BLaER1 treated with 17β-estradiol and CSF1 and Interleukin-3, amounts not matched to agents 10 nM and 100 nM (cell line): ENCODE results near the gene CSPG4.
"Not testable (repeated sequence)": the region's sequence is repeated elsewhere in the genome, so short reads cannot be mapped to it uniquely, and the experiment has no call there.

Experiments used
- H3K27ac ChIP-seq, 11 experiments: shearing (Covaris generic); formaldehyde crosslinking; 2 replicates each; pipeline ENCODE4 v1.8.1; 2022
- H3K27me3 ChIP-seq, 11 experiments: shearing (Covaris generic); formaldehyde crosslinking; 2 replicates each; pipeline ENCODE4 v1.8.1; 2022
- H3K36me3 ChIP-seq, 11 experiments: shearing (Covaris generic); formaldehyde crosslinking; 2 replicates each; pipeline ENCODE4 v1.8.1; 2022
- H3K4me1 ChIP-seq, 10 experiments: shearing (Covaris generic); formaldehyde crosslinking; 2 replicates each; pipeline ENCODE4 v1.8.1; 2022
- H3K4me2 ChIP-seq, 11 experiments: shearing (Covaris generic); formaldehyde crosslinking; 2 replicates each; pipeline ENCODE4 v1.8.1; 2022
- H3K4me3 ChIP-seq, 10 experiments: shearing (Covaris generic); formaldehyde crosslinking; 2 replicates each; pipeline ENCODE4 v1.8.1; 2022
- H3K9ac ChIP-seq, 11 experiments: shearing (Covaris generic); formaldehyde crosslinking; 2 replicates each; pipeline ENCODE4 v1.8.1; 2022
- H3K9me3 ChIP-seq, 11 experiments: shearing (Covaris generic); formaldehyde crosslinking; replicated peaks in 1 of 11; 2 replicates each; pipeline ENCODE4 v1.8.1; 2022
- H4K20me1 ChIP-seq, 11 experiments: shearing (Covaris generic); formaldehyde crosslinking; 2 replicates each; pipeline ENCODE4 v1.8.1; 2022
- Cebpa-rat ChIP-seq, 11 experiments: shearing (Covaris generic); IDR thresholded peaks; 2 replicates each; pipeline ENCODE4 v1.8.1; 2022

Gene CSPG4

GRCh38 chr15:75688831-75689230 lies 23.8 kb downstream of the CSPG4 start:
- H3K4me2 ChIP-seq: no peak overlapping the region
- peaks cover 0 to 9% (median 0%) of the 10 kb centered on the region in 11 experiments; a peak in 2 of 22 replicates for H4K20me1 ChIP-seq
- peaks cover 22 to 43% (median 36%) of the 10 kb centered on the region in 10 experiments for H3K4me1 ChIP-seq
- no peak overlapping the region for H3K27ac ChIP-seq
- TF ChIP-seq Cebpa-rat (IDR thresholded peaks at IDR 0.05): no peak
- H3K27me3 ChIP-seq: no peaks in the 10 kb centered on the region
- no peaks in the 10 kb centered on the region for H3K9me3 ChIP-seq
- no peaks in the 10 kb centered on the region for H3K36me3 ChIP-seq
- H3K9ac ChIP-seq: no peak overlapping the region
- no peak overlapping the region for H3K4me3 ChIP-seq

DNA sequence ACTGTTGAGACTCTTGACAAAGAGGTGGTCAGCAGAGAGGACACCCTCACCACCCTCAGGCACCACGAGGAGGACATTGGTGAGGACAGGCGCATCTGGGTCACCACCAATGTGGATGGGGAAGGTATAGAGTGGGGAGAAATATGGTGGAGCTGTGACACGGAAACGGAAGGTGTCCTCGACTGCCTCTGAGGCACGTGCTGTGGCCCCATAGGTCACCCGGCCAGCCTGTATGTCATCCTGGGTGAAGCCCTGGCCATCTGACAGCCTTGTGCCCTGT lies 24.4 kb downstream of the CSPG4 start:
- H3K36me3 ChIP-seq: no peaks in the 10 kb centered on the region
- H3K9ac ChIP-seq: no peak overlapping the region
- H3K27me3 ChIP-seq: no peaks in the 10 kb centered on the region
- no peak overlapping the region for H3K4me3 ChIP-seq
- peaks cover 16 to 42% (median 34%) of the 10 kb centered on the region in 10 experiments for H3K4me1 ChIP-seq
- no peaks in the 10 kb centered on the region for H3K9me3 ChIP-seq
- H4K20me1 ChIP-seq: peaks cover 0 to 11% (median 0%) of the 10 kb centered on the region in 11 experiments; a peak in 1 of 22 replicates
- no peak overlapping the region for H3K27ac ChIP-seq
- no peak overlapping the region for H3K4me2 ChIP-seq
- no peak for TF ChIP-seq Cebpa-rat (IDR thresholded peaks at IDR 0.05)

GRCh38 chr15:75687486-75688277 lies 25.0 kb downstream of the CSPG4 start:
- no peaks in the 10 kb centered on the region for H3K36me3 ChIP-seq
- H3K9me3 ChIP-seq: no peaks in the 10 kb centered on the region
- no peak for TF ChIP-seq Cebpa-rat (IDR thresholded peaks at IDR 0.05)
- H4K20me1 ChIP-seq: peaks cover 0 to 16% (median 0%) of the 10 kb centered on the region in 11 experiments; a peak in 2 of 22 replicates
- no peak overlapping the region for H3K4me3 ChIP-seq
- H3K27ac ChIP-seq: no peak overlapping the region
- peaks cover 11 to 37% (median 30%) of the 10 kb centered on the region in 10 experiments for H3K4me1 ChIP-seq
- no peaks in the 10 kb centered on the region for H3K27me3 ChIP-seq
- no peak overlapping the region for H3K9ac ChIP-seq
- no peak overlapping the region for H3K4me2 ChIP-seq

DNA sequence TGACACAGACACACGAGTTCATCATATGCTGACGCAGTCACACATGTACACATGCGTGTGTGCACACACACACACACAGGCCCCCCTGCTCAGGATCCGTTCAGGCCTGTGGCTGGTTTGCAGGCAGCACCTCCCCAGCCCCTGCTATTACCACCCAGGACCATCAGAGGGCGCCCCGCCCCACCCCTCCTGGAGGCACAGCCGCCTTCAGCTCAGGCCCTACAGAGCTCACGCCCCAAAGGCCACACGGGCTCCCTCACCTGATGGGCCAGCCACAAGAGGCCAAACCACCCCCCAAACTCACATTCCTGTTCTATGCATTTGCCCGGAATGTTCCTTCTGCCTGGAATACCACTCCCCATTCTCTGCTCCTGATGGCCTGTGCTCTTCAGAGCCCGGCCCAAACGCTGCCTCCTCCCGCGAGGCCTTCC lies 26.4 kb downstream of the CSPG4 start:
- not testable (repeated sequence) for H3K9me3 ChIP-seq, H3K4me2 ChIP-seq, H3K4me3 ChIP-seq, H3K36me3 ChIP-seq, H3K9ac ChIP-seq, H3K27me3 ChIP-seq, H3K27ac ChIP-seq
- H3K4me1 ChIP-seq: peaks cover 0 to 23% (median 16%) of the 10 kb centered on the region in 10 experiments; a peak in 17 of 20 replicates
- peaks cover 0 to 16% (median 0%) of the 10 kb centered on the region in 11 experiments; a peak in 3 of 22 replicates for H4K20me1 ChIP-seq

GRCh38 chr15:75685195-75685594 lies 27.5 kb downstream of the CSPG4 start:
- H3K4me1 ChIP-seq: peaks cover 0 to 17% (median 11%) of the 10 kb centered on the region in 10 experiments; a peak in 13 of 20 replicates
- no peaks in the 10 kb centered on the region for H3K27me3 ChIP-seq
- TF ChIP-seq Cebpa-rat (IDR thresholded peaks at IDR 0.05): no peak
- no peak overlapping the region for H3K4me2 ChIP-seq
- H3K9ac ChIP-seq: no peak overlapping the region
- H3K27ac ChIP-seq: no peak overlapping the region
- no peak overlapping the region for H3K4me3 ChIP-seq
- H3K36me3 ChIP-seq: no peaks in the 10 kb centered on the region
- peaks cover 0 to 16% (median 0%) of the 10 kb centered on the region in 11 experiments; a peak in 3 of 22 replicates for H4K20me1 ChIP-seq
- no peaks in the 10 kb centered on the region for H3K9me3 ChIP-seq

- H4K20me1 ChIP-seq: peaks cover 0 to 16% (median 0%) of the 10 kb centered on the region in 11 experiments; a peak in 3 of 22 replicates
- no peak overlapping the region for H3K4me2 ChIP-seq
- H3K4me3 ChIP-seq: no peak overlapping the region
- H3K9me3 ChIP-seq: no peaks in the 10 kb centered on the region
- no peaks in the 10 kb centered on the region for H3K27me3 ChIP-seq
- H3K36me3 ChIP-seq: no peaks in the 10 kb centered on the region
- H3K9ac ChIP-seq: no peak overlapping the region
- H3K27ac ChIP-seq: no peak overlapping the region
- H3K4me1 ChIP-seq: peaks cover 0 to 21% (median 14%) of the 10 kb centered on the region in 10 experiments; a peak in 13 of 20 replicates
- no peak for TF ChIP-seq Cebpa-rat (IDR thresholded peaks at IDR 0.05)
These were observed 28.0 kb downstream of the CSPG4 start for GRCh38 chr15:75684648-75685047.

DNA sequence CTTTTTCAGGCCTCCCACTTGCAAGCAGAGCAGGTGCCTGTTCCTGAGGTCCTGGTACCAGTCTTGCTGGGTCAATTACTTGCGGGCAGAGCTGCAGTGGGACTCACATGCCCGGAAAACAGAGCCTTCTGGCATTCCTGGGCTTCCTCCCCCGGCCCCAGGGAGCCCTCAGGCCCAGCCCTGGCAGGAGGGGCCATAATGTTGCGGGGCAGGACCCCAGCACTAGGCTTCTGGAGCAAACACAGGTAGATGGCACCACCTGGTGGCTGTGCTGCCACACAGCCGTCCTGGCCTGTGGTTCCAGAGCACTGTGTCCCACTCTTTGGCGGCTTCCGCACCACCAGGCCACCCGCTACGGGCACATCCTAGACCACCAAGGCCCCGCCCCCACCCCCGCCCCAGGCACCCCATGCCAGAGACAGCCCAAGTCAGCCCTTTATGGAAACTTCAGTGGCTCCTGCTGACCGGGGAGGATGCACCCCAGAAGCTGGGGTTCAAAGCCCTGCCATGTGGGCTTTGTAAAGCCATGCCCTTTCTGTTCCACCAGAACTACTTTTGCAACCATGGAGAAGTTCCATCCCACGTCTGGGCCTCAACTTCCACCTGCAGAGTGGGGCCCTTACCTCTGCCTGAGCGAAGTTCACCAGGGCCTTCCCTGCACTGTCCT lies 28.9 kb downstream of the CSPG4 start:
- peak overlapping the region in 10 of 11 experiments; percentile 21 to 58 (median 41); a peak in 16 of 22 replicates for H3K4me2 ChIP-seq
- not testable (repeated sequence) for H3K9ac ChIP-seq
- peaks cover 0 to 28% (median 21%) of the 10 kb centered on the region in 10 experiments; a peak in 13 of 20 replicates for H3K4me1 ChIP-seq

DNA sequence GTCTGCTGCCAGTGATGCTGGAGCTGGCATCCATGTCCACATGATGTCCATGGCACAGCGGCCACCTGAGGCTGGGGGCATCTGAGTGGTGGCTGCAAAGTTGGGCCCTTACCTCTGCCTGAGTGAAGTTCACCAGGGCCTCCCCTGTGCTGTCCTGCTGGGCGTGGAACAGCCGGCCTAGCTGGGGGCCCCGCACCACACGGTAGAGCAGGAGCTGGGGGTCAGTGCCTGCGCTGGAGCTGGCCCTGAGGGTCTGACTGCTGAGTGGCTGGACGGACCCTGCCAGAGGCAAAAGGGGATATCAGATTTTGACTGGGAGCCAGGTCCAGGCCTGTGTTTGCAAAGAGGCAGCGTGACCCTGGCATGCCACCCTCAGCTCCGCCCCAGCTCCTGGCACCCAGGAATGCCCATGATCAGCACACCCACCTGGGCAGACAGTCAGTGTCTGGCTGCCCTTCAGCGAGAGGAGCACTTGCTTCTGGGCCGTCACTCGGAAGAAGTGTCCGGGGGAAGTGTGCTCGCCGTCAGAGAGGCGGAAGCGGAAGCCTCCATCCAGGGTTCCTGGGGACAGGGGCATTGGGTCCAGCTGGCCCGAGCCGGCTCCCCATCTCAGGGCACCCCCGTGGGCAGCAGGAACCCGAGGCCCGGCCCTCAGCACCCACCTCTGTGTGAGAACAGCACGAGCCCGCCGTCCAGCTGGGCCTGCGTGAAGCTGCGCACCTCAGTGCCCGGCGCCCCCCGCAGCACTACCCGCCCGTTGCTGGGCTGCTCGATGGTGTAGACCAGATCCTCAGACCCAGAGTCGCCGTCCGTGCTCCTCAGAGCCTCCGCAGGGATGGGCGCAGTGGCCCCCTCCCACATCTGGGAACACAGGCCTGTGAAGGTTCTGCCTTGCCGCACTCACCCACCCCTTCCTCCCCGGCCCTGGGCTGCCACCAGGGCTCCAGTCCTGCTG lies 30.2 kb downstream of the CSPG4 start:
- Histone ChIP-seq H3K27ac (no peak overlapping the region), H3K4me1 (peaks cover 6 to 42% (median 34%) of the 10 kb centered on the region in 10 experiments), H3K9ac (no peak overlapping the region; a peak in 1 of 22 replicates), H4K20me1 (peaks cover 0 to 7% (median 0%) of the 10 kb centered on the region in 11 experiments; a peak in 3 of 22 replicates), H3K36me3 (no peaks in the 10 kb centered on the region), H3K9me3 (no peaks in the 10 kb centered on the region), H3K4me3 (no peak overlapping the region), H3K27me3 (no peaks in the 10 kb centered on the region), H3K4me2 (no peak overlapping the region)
- TF ChIP-seq Cebpa-rat (IDR thresholded peaks at IDR 0.05): no peak

More for the DNA sequence above, 28.9 kb downstream of the CSPG4 start:
- H4K20me1 ChIP-seq, H3K36me3 ChIP-seq, H3K9me3 ChIP-seq, H3K4me3 ChIP-seq, H3K27ac ChIP-seq, H3K27me3 ChIP-seq: not testable (repeated sequence)
